B cell (primary cell): ENCODE results near the gene LRRC45. TPM values are rescaled to one million over a fixed set of nuclear protein-coding genes. Genes with fewer than 3 reads are reported as not detected.

Source experiments
- ATAC-seq: fragments of 200-7000 bp; cut with Tn5 transposase; one replicate; pipeline ENCODE4 v1.10.0; 2021; ENCODE audit warnings: low read depth, mild to moderate bottlenecking, moderate number of reproducible peaks, moderate library complexity
- CTCF ChIA-PET: fragments of 350-600 bp; sonication (Branson Sonifier 250); formaldehyde crosslinking; loops from one replicate; lab custom pipeline; 2021; ENCODE audit warnings: antibody characterized with exemption, inconsistent platforms; lab: Charles Lee
- POLR2A ChIA-PET: fragments of 350-600 bp; sonication (Branson Sonifier 250); formaldehyde crosslinking; loops from one replicate; lab custom pipeline; 2021; ENCODE audit warnings: antibody characterized with exemption; lab: Charles Lee
- DNase-seq: peaks from one replicate; pipeline ENCODE4 v3.0.0; 2013
- H2AFZ ChIP-seq: 2 replicates; pipeline ENCODE4 v1.6.1; 2012; ENCODE audit warnings: mild to moderate bottlenecking, low read depth, low read length; ENCODE audit not compliant: insufficient read depth, poor library complexity, severe bottlenecking
- H3K27ac ChIP-seq, 2 donors: 1 replicate in 1 of 2; 2 replicates in 1 of 2; pipeline ENCODE4 v1.5.1; 2012 to 2013; ENCODE audit warnings: low read length in 2 of 2, mild to moderate bottlenecking in 2 of 2, moderate library complexity in 1 of 2
- H3K27me3 ChIP-seq, 4 experiments: fragments of 200-600 bp in 1 of 4; sonication (generic) in 1 of 4; replicated peaks in 1 of 4; 1 replicate in 2 of 4; 2 replicates in 2 of 4; pipeline versions ENCODE4 v1.6.1 to v1.7.0; 2013 to 2016; ENCODE audit warnings: low read length in 3 of 4, mild to moderate bottlenecking in 2 of 4, mixed read lengths in 1 of 4, moderate library complexity in 1 of 4; ENCODE audit not compliant: insufficient read depth in 4 of 4, control insufficient read depth in 3 of 4; ENCODE audit errors: control extremely low read depth in 1 of 4
- H3K36me3 ChIP-seq, 2 experiments: replicated peaks in 1 of 2; 1 replicate in 1 of 2; 2 replicates in 1 of 2; pipeline versions ENCODE4 v1.6.1 to v1.7.1; 2013; ENCODE audit warnings: low read length in 1 of 2; ENCODE audit not compliant: insufficient read depth in 2 of 2, control insufficient read depth in 1 of 2; ENCODE audit errors: control extremely low read depth in 1 of 2, extremely low read depth in 1 of 2
- H3K4me1 ChIP-seq, 2 donors: fragments of 200-600 bp in 1 of 2; sonication (generic) in 1 of 2; 1 replicate in 1 of 2; 2 replicates in 1 of 2; pipeline versions ENCODE4 v1.5.1 to v1.6.1; 2013 to 2017; ENCODE audit warnings: low read length in 2 of 2; ENCODE audit not compliant: control insufficient read depth in 2 of 2, insufficient read depth in 2 of 2
- H3K4me2 ChIP-seq: replicated peaks from 2 replicates; pipeline ENCODE3; 2012; ENCODE audit warnings: mild to moderate bottlenecking, low read depth, low read length; ENCODE audit not compliant: poor library complexity, severe bottlenecking
- H3K4me3 ChIP-seq, 5 experiments: fragments of 200-600 bp in 1 of 5; sonication (generic) in 1 of 5; 1 replicate in 3 of 5; 2 replicates in 2 of 5; pipeline versions ENCODE4 v1.5.1 to v1.7.0; 2011 to 2016; ENCODE audit warnings: low read length in 4 of 5, mild to moderate bottlenecking in 4 of 5, low read depth in 2 of 5, control low read depth in 1 of 5, moderate library complexity in 1 of 5; ENCODE audit not compliant: insufficient read depth in 1 of 5; ENCODE audit errors: control extremely low read depth in 1 of 5, extremely low read depth in 1 of 5
- H3K79me2 ChIP-seq: fragments of 200-600 bp; sonication (generic); one replicate; pipeline ENCODE4 v1.6.0; 2016; ENCODE audit warnings: low read length; ENCODE audit not compliant: control insufficient read depth, insufficient read depth
- H3K9ac ChIP-seq: fragments of 200-600 bp; sonication (generic); 2 replicates; pipeline ENCODE4 v1.6.1; 2017; ENCODE audit warnings: mild to moderate bottlenecking, low read length, moderate library complexity
- H3K9me3 ChIP-seq, 3 donors: one replicate each; pipeline versions ENCODE4 v1.6.1 to v1.7.1; 2013; ENCODE audit warnings: low read length in 2 of 3; ENCODE audit not compliant: control insufficient read depth in 2 of 3, insufficient read depth in 1 of 3; ENCODE audit errors: control extremely low read depth in 1 of 3
- H4K20me1 ChIP-seq: 2 replicates; pipeline ENCODE4 v1.6.0; 2012; ENCODE audit warnings: mild to moderate bottlenecking, low read length; ENCODE audit not compliant: insufficient read depth, control insufficient read depth, poor library complexity, severe bottlenecking
- H3K27ac Mint-ChIP-seq: one replicate; pipeline ENCODE4 v1.8.0; 2021; ENCODE audit warnings: mixed read lengths
- H3K27me3 Mint-ChIP-seq: one replicate; pipeline ENCODE4 v1.8.0; 2021; ENCODE audit warnings: mixed read lengths
- H3K4me1 Mint-ChIP-seq: one replicate; pipeline ENCODE4 v1.8.0; 2021; ENCODE audit warnings: mixed read lengths
- H3K4me3 Mint-ChIP-seq: one replicate; pipeline ENCODE4 v1.8.0; 2021; ENCODE audit warnings: mixed read lengths
- H3K9me3 Mint-ChIP-seq: one replicate; pipeline ENCODE4 v1.8.0; 2022; ENCODE audit warnings: mixed read lengths; ENCODE audit not compliant: insufficient read depth
- CTCF ChIP-seq: fragments of 200-600 bp; IDR thresholded peaks from one replicate; pipeline ENCODE4 v1.8.0; 2022; ENCODE audit warnings: antibody characterized with exemption, mild to moderate bottlenecking
- EZH2 ChIP-seq: IDR thresholded peaks from 2 replicates; pipeline ENCODE4 v1.6.1; 2012; ENCODE audit warnings: borderline replicate concordance, low read depth, mild to moderate bottlenecking, moderate library complexity, low read length; ENCODE audit not compliant: insufficient read depth, poor library complexity, severe bottlenecking
- WGBS: methylation state at CpG from one replicate; pipeline ENCODE4 v1.1.5; 2013; ENCODE audit warnings: missing lambda C conversion rate; ENCODE audit not compliant: insufficient coverage; 5-methylcytosine and 5-hydroxymethylcytosine counted together
- intact Hi-C: fragments of 100-400 bp; cut with micrococcal nuclease; formaldehyde crosslinking; loops from one replicate; pipeline ENCODE4 v1.10.0; 2022
- polyA plus RNA-seq: library from polyadenylated mRNA; depleted of rRNA; stranded (reverse); fragments of >200 nt; gene quantifications from 2 replicates; pipeline ENCODE4 v1.2.3, GENCODE V29; 2012
- total RNA-seq, 2 donors: library from RNA; stranded (reverse); fragments of 120-200 nt in 1 of 2; gene quantifications; 1 replicate in 1 of 2; 2 replicates in 1 of 2; pipeline versions ENCODE4 v1.2.3 to v1.2.4, GENCODE V29; 2013 to 2022

The LRRC45 gene
- total and polyA plus RNA-seq, 2 donors (not counting 1 experiment from before 2014, with no cell fraction given) = 19.4 to 19.6 TPM

DNA sequence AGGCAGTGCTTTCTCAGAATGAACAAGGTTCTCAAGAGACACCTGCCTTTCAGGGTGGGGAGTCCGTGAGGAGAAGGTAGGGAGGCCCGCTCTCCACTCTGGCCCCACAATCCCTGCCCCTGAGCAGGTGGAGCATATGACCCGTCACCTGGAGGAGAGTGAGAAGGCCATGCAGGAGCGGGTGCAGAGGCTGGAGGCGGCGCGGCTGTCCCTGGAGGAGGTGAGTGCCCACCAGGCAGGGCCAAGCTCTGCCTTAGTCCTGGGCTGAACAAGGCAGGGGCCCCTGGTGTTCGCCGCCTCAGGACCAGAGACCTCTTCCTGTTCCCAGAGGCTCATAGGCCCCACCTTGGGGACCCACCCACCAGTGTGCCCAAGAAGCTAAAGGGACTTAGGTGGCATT lies 5.9 kb downstream of the LRRC45 start:
- peaks cover 12% of the 10 kb centered on the region for H3K4me1 Mint-ChIP-seq
- Histone ChIP-seq H3K79me2 (peaks cover 11% of the 10 kb centered on the region), H2AFZ (no peak overlapping the region), H3K4me2 (peak overlapping the region; percentile 97), H3K9me3 (peaks cover 0 to 10% (median 0%) of the 10 kb centered on the region in 3 donors), H3K36me3 (no peaks in the 10 kb centered on the region), H4K20me1 (peaks cover 31% of the 10 kb centered on the region), H3K27ac (no peak overlapping the region), H3K9ac (no peak overlapping the region), H3K27me3 (peaks cover 0 to 44% (median 3%) of the 10 kb centered on the region in 4 experiments), H3K4me1 (peaks cover 18 to 25% of the 10 kb centered on the region in 2 donors), H3K4me3 (no peak overlapping the region)
- TF ChIP-seq CTCF (no peak), EZH2 (no peak)
- 97% methylated on average over 7 of the region's 9 CpGs for WGBS
- H3K9me3 Mint-ChIP-seq = no peaks in the 10 kb centered on the region
- intact Hi-C loops = no loop called here
- DNase-seq (no peak), ATAC-seq (no peak)
- no peak overlapping the region for H3K27ac Mint-ChIP-seq
- peak overlapping the region; percentile 62 for H3K4me3 Mint-ChIP-seq
- ChIA-PET POLR2A (interaction anchor here (1.5 kb wide), 1 partner anchor 9 kb away, joined by 4 read pairs; the partner anchor contains the start of gene DCXR), CTCF (interaction anchor here (1.3 to 3.0 kb wide), 2 partner anchors 9 to 126 kb away, joined by 3 to 41 read pairs; partner anchors contain the start of gene DCXR)
- H3K27me3 Mint-ChIP-seq = no peaks in the 10 kb centered on the region

DNA sequence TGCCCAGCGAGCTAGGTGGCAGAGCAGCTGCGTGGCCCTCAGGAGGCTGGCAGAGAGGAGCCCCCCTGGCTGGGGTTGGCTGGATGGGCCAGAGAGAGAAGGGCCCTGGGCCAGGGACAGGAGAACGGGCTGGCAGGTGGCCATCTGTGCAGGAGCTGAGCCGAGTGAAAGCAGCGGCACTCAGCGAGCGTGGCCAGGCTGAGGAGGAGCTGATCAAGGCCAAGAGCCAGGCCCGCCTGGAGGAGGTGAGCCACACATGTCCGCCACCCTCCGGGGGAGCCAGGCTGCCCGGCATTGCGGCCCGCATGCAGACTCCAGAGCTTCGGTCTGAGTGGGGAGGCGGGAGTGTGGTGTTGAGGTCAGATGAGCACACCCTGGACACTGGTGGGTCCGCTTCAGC lies 6.3 kb downstream of the LRRC45 start:
- H3K9ac ChIP-seq = no peak overlapping the region
- intact Hi-C loops = no loop called here
- over 99% methylated on average over 16 of the region's 16 CpGs for WGBS
- no peaks in the 10 kb centered on the region for H3K9me3 Mint-ChIP-seq
- H3K27me3 Mint-ChIP-seq = no peaks in the 10 kb centered on the region
- no peak overlapping the region for H3K27ac ChIP-seq
- no peak for TF ChIP-seq EZH2
- TF ChIP-seq CTCF = no peak
- peaks cover 6% of the 10 kb centered on the region for H3K79me2 ChIP-seq
- peak overlapping the region; percentile 97 for H3K4me2 ChIP-seq
- H4K20me1 ChIP-seq = peaks cover 34% of the 10 kb centered on the region
- H3K4me1 ChIP-seq = peaks cover 16 to 21% of the 10 kb centered on the region in 2 donors
- H3K4me3 Mint-ChIP-seq = peak overlapping the region; percentile 62
- no peaks in the 10 kb centered on the region for H3K36me3 ChIP-seq
- H3K27me3 ChIP-seq = peaks cover 0 to 41% (median 3%) of the 10 kb centered on the region in 4 experiments
- H3K4me3 ChIP-seq = no peak overlapping the region
- no peak overlapping the region for H3K27ac Mint-ChIP-seq
- DNase-seq (no peak), ATAC-seq (no peak)
- POLR2A ChIA-PET = no interaction called here
- no peak overlapping the region for H2AFZ ChIP-seq
- peaks cover 0 to 10% (median 0%) of the 10 kb centered on the region in 3 donors for H3K9me3 ChIP-seq
- CTCF ChIA-PET = interaction anchor here (0.6 to 3.0 kb wide), 5 partner anchors 8 to 130 kb away, joined by 3 to 41 read pairs (median 3); partner anchors contain the start of gene DCXR
- peaks cover 11% of the 10 kb centered on the region for H3K4me1 Mint-ChIP-seq
